ENCODE data around the gene TNFRSF13B.
A peak's percentile ranks its signal among the peaks of the same experiment; 100 is the strongest.

- TF ChIP-seq CTCF (IDR thresholded peaks at IDR 0.05; ENCODE audit: extremely low read depth in 1 of 2, insufficient read depth in 1 of 2, low read depth in 1 of 2, low read length in 2 of 2) (peak; percentile 92 to 93), JUN (IDR thresholded peaks at IDR 0.05; ENCODE audit: borderline replicate concordance, insufficient read depth, insufficient read length, low read depth) (no peak), EZH2 (IDR thresholded peaks at IDR 0.05; ENCODE audit: borderline replicate concordance, low read depth, low read length, severe bottlenecking) (no peak), POLR2A (IDR thresholded peaks at IDR 0.05; ENCODE audit: low read depth, low read length) (no peak), POLR2AphosphoS5 (IDR thresholded peaks at IDR 0.05; ENCODE audit: insufficient read depth, low read depth, low read length) (no peak), GATA2 (IDR thresholded peaks at IDR 0.05; ENCODE audit: insufficient read depth, insufficient read length, low read depth, low read length) (no peak), MYC (IDR thresholded peaks at IDR 0.05; ENCODE audit: low read depth, low read length) (no peak)
Observed at GRCh38 chr17:17001874-17002520, 30.1 kb upstream of the TNFRSF13B start.
